NCI-H2029 (cell line): ENCODE data around the gene FOXK2.
"Not testable (repeated sequence)": the region's sequence is repeated elsewhere in the genome, so short reads cannot be mapped to it uniquely, and the experiment has no call there.

Experiments
- DNase-seq: peaks from one replicate; lab custom pipeline; 2025; lab: John Stamatoyannopoulos, UW

Gene FOXK2

GRCh38 chr17:82565551-82565950 is 46.0 kb downstream of the FOXK2 start:
- no peak for DNase-seq

DNA sequence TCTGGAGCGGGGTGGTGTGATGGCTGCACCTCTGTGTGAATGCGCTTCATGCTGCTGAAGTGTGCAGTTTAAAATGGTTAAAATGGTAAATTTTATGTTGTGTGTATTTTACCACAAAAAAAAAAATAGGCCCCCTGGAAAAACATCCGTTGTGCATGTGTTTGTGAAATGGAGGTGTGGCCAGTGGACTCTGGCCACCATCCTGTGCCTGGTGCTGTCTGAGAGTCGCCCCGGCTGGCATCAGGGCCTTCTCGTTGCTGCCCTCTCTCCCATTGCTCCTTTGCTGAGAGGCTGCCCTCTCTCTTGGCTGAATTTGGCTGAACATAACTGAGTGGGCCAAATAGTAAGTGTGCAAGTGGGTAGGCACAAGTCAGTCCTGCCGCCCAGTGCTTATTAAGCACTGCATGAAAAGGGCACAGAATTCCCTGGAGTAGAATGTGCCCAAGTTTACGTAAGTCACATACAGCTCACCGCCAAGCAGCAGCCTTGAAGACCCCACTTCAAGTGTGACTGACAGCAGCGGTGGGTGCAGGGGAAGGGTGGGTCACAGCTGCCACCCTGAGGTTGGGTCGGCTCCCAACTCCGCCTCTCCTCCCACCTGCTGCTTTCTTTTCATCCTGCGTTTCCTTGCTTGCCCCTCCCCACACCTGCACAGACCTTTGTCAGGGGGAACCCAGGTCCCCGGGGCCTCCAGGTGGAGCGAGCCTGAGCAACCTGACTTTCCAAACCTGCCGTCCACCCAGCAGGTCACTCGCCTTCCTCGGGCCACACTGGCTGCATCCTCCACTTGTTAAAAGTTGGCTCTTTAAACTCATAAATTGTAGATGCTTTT is 46.8 kb downstream of the FOXK2 start:
- no peak for DNase-seq

GRCh38 chr17:82567286-82567685 is 47.8 kb downstream of the FOXK2 start:
- no peak for DNase-seq

GRCh38 chr17:82568997-82569393 is 49.5 kb downstream of the FOXK2 start:
- no peak for DNase-seq

- no peak for DNase-seq
Observed at GRCh38 chr17:82569621-82570020, 50.1 kb downstream of the FOXK2 start.

DNA sequence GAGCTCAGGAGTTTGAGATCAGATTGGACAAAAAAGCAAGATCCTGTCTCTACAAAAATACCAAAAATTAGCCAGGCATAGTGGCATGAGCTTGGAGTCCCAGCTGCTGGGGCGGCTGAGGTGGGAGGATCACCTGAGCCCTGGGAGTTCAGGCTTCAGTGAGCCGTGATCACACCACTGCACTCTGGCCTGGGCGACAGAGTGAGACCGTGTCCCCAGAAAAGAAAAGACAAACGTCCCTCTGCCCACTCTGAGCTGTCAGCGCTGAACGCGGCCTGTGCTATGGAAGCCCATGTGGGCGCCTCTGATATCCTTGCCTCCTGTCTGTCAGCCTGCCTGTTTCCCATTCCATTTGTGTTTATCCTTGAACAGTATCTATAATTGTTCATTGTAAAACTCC is 50.7 kb downstream of the FOXK2 start:
- DNase-seq: no peak

DNA sequence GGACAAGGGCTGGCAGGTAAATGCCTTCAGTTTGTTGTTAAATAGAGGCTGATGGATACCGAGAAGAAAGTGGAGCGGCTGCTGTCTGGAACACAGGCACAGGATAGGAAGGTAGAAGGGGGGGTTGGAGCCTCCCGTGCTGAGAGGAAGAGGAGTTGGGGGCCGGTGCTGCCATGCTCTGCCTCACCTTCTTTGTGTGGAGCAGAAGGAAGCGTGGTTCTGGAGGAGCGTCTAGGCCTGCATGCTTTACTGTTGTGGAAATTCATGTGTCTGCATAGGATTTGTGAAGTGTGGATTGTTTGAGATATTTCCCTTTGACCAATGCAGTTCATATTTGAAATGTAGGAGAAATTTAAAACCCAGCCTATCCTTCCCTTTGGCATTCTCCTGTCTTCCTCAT is 52.3 kb downstream of the FOXK2 start:
- DNase-seq: no peak

GRCh38 chr17:82574041-82574440 is 54.5 kb downstream of the FOXK2 start:
- DNase-seq: no peak

GRCh38 chr17:82575581-82576221 is 56.2 kb downstream of the FOXK2 start:
- DNase-seq: not testable (repeated sequence)

GRCh38 chr17:82577300-82577699 is 57.8 kb downstream of the FOXK2 start:
- no peak for DNase-seq

- DNase-seq: not testable (repeated sequence)
Observed at GRCh38 chr17:82579969-82580368, 60.4 kb downstream of the FOXK2 start.

DNA sequence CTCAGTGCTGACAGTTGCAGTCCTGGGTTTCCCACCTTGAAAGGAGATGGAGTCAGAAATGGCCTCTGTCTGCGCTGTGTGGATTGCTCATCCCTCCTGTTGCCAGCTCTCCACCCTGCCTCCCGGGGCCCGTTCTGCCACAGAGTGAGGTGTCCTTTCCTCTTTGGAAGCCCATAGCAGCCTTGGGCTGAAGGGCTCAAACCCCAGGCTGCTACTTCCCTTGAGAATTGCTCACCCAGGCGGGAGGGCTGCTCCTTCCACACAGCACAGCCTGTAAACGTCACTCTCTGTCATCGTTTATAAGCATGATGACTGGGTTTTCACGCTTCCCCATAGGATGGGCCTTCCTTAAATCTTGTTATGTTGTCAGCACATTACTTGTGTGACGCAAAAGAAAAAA is 62.7 kb downstream of the FOXK2 start:
- DNase-seq: no peak

GRCh38 chr17:82582709-82583108 is 63.2 kb downstream of the FOXK2 start:
- DNase-seq: no peak

- no peak for DNase-seq
Observed at GRCh38 chr17:82583720-82584234, 64.2 kb downstream of the FOXK2 start.

DNA sequence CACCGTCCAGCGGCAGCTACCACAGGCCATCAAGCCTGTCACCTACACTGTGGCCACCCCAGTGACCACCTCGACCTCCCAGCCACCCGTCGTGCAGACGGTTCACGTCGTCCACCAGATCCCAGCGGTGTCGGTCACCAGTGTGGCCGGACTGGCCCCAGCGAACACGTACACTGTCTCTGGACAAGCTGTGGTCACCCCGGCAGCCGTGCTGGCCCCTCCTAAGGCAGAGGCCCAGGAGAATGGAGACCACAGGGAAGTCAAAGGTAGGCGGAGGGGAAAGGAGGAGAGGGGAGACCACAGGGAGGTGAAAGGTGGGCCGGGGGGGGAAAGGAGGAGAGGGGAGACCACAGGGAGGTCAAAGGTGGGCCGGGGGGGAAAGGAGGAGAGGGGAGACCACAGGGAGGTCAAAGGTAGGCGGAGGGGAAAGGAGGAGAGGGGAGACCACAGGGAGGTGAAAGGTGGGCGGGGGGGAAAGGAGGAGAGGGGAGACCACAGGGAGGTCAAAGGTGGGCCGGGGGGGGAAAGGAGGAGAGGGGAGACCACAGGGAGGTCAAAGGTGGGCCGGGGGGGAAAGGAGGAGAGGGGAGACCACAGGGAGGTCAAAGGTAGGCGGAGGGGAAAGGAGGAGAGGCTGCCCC is 66.5 kb downstream of the FOXK2 start:
- DNase-seq: not testable (repeated sequence)

DNA sequence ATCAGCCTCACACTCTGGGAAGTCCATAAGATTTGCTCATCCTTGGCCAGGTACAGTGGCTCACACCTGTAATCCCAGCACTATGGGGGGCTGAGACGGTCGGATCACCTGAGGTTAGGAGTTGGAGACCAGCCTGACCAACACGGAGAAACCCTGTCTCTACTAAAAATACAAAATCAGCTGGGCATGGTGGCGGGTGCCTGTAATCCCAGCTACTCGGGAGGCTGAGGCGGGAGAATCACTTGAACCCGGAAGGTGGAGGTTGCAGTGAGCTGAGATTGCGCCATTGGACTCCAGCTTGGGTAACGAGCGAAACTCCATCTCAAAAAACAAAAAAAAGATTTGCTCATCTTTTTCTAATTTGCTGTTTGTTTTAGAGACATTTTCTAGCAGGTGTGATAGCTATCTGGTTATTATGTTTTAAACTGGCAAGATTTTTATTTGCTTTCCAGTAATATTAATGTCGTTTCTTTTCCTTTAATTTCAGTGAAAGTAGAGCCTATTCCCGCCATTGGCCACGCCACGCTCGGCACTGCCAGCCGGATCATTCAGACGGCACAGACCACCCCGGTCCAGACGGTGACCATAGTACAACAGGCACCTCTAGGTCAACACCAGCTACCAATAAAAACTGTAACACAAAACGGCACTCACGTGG is 67.2 kb downstream of the FOXK2 start:
- DNase-seq: no peak

GRCh38 chr17:82587234-82588086 is 67.9 kb downstream of the FOXK2 start:
- DNase-seq: no peak

DNA sequence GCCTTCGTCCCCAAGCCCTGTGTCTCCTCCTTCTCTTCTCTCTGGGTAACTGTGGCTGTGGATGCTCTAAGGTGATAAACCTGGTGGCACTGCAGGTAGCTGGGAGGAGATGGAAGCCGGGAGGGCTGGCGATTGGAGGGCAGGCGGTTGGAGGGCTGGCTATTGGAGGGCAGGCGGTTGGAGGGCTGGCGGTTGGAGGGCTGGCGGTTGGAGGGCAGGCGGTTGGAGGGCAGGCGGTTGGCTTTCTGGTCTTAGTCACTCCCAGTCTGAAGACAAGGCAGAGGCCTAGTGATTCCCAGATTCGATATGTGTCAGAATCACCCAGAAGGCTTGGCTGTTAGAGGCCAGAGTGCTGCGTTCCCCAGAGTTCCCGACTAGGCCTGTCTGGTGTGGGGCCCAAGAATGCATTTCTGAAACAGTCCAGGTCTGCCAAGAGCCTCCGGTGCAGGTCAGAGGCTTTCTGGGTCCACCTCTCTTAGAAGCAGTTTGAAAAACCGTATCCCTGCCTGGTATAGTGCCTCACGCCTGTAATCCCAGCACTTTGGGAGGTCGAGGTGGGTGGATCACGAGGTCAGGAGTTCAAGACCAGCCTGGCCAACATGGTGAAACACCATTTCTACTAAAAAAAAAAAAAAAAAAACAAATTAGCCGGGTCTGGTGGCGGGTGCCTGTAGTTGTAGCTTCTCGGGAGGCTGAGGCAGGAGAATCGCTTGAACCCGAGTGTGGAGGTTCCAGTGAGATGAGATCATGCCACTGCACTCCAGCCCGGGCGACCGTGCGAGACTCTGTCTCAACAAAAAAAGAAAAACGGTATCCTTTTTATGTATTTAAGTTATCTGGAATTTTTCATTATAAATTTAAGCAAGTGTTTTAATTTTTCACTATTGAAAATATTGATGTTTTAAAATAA is 69.0 kb downstream of the FOXK2 start:
- DNase-seq: no peak

DNA sequence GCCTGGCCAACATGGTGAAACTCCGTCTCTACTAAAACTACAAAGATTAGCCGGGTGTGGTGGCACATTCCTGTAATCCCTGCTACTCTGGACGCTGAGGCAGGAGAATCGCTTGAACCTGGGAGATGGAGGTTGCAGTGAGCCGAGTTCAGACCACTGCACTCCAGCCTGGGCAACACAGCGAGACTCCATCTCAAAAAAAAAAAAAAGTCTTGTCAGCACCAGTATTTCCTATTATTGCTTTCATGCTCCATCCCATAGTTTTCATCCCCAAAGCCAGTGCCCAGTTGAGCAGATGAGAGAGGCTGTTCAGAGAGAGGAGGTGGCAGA is 70.3 kb downstream of the FOXK2 start:
- DNase-seq: no peak

DNA sequence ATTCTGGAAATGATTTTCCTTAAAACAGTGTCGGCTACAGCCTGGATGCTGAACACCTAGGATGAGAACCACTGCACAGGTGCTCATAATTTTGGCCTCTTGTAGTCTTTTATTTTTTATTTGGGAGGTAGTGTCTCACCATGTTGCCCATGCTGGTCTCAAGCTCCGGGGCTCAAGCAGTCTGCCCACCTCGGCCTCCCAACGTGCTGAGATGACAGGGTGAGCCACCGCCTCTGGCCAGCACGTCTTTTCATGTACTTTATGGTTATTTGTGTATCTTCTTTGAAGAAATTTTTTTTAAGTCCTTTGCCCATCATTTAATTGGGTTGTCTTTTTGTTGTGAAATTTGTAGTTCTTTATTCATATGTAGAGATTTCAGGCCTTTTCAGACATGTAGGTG is 70.7 kb downstream of the FOXK2 start:
- DNase-seq: no peak
